ENCODE results near the gene TLE1. TPM values are rescaled to one million over a fixed set of nuclear protein-coding genes. Genes with fewer than 3 reads are reported as not detected.

TLE1 gene
- total RNA-seq, 1 experiment from 2014 or later = 79.3 TPM

DNA sequence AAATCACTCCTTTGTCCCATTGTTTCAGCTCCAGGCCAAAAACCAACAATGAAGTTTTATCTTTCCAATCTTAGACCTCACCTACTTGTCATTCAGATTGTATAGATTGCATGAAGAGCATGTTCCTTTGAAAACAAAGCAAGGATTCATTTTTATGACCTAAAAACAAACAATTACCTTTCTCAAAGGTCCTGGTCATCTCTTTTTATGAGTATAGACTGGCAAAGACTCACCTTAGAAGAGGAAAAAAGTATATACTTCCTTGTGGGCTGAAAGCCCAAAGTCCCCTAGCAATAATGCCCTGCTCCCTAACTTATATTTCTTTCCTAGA lies 28.4 kb upstream of the TLE1 start:
- no peak overlapping the region for H2BK5ac ChIP-seq (ENCODE audit: insufficient read length, low read length)
- H3K36me3 Mint-ChIP-seq (ENCODE audit: insufficient read depth in 1 of 3, low read depth in 3 of 3) = no peaks in the 10 kb centered on the region; a peak in 1 of 7 replicates
- no peaks in the 10 kb centered on the region for H3K9me3 Mint-ChIP-seq
- no peaks in the 10 kb centered on the region for H3K27me3 ChIP-seq (ENCODE audit: insufficient read depth, low read length)
- H2BK15ac ChIP-seq (ENCODE audit: low read depth, low read length) = no peak overlapping the region
- no peak overlapping the region for H4K5ac ChIP-seq (ENCODE audit: insufficient read length, low read depth, low read length)
- no peaks in the 10 kb centered on the region for H3K79me2 ChIP-seq (ENCODE audit: insufficient read depth, low read length)
- H2BK20ac ChIP-seq (ENCODE audit: low read depth, low read length, poor library complexity, severe bottlenecking) = no peak overlapping the region
- no peak overlapping the region for H3K23ac ChIP-seq (ENCODE audit: insufficient read length, low read depth, low read length)
- H4K20me1 ChIP-seq (ENCODE audit: control insufficient read depth, insufficient read depth, insufficient read length) = no peaks in the 10 kb centered on the region
- H3K4ac ChIP-seq (ENCODE audit: low read depth, low read length) = no peak overlapping the region
- H3K9me3 ChIP-seq (ENCODE audit: control insufficient read depth, low read depth, low read length) = no peaks in the 10 kb centered on the region
- H4K8ac ChIP-seq (replicated peaks; ENCODE audit: insufficient read length, low read depth, low read length) = no peak overlapping the region
- no peak overlapping the region for H3K56ac ChIP-seq (ENCODE audit: insufficient read length, low read depth, low read length)
- no peak overlapping the region for H3K9ac ChIP-seq (ENCODE audit: extremely low read depth, insufficient read length, low read length)
- H3K4me1 ChIP-seq (ENCODE audit: insufficient read depth, low read length) = peaks cover 2% of the 10 kb centered on the region
- no peak overlapping the region for H2BK120ac ChIP-seq (ENCODE audit: low read depth, low read length, poor library complexity, severe bottlenecking)
- H3K23me2 ChIP-seq (ENCODE audit: insufficient read length, low read depth, low read length, poor library complexity, severe bottlenecking) = no peaks in the 10 kb centered on the region
- H2AFZ ChIP-seq (ENCODE audit: low read length) = no peak overlapping the region
- peaks cover 29 to 34% of the 10 kb centered on the region in 2 experiments for H3K4me1 Mint-ChIP-seq
- no peak overlapping the region for H2BK12ac ChIP-seq (ENCODE audit: insufficient read length, low read depth, low read length)
- peak overlapping the region in 2 of 3 experiments; percentile 48 to 98; a peak in 4 of 7 replicates for H3K27ac Mint-ChIP-seq
- no peak overlapping the region for H3K27ac ChIP-seq (ENCODE audit: insufficient read length, low read depth, low read length)
- no peaks in the 10 kb centered on the region for H3K79me1 ChIP-seq (ENCODE audit: insufficient read depth, low read depth, low read length, poor library complexity, severe bottlenecking)
- no peak for DNase-seq
- TF ChIP-seq, protein P1, sequence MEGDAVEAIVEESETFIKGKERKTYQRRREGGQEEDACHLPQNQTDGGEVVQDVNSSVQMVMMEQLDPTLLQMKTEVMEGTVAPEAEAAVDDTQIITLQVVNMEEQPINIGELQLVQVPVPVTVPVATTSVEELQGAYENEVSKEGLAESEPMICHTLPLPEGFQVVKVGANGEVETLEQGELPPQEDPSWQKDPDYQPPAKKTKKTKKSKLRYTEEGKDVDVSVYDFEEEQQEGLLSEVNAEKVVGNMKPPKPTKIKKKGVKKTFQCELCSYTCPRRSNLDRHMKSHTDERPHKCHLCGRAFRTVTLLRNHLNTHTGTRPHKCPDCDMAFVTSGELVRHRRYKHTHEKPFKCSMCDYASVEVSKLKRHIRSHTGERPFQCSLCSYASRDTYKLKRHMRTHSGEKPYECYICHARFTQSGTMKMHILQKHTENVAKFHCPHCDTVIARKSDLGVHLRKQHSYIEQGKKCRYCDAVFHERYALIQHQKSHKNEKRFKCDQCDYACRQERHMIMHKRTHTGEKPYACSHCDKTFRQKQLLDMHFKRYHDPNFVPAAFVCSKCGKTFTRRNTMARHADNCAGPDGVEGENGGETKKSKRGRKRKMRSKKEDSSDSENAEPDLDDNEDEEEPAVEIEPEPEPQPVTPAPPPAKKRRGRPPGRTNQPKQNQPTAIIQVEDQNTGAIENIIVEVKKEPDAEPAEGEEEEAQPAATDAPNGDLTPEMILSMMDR (conservative IDR thresholded peaks at IDR 0.05) = no peak
- no peak overlapping the region for H3K18ac ChIP-seq (ENCODE audit: insufficient read length, low read depth, low read length)
- H4K91ac ChIP-seq (ENCODE audit: insufficient read length, low read depth, low read length) = no peak overlapping the region
- H3K4me2 ChIP-seq (ENCODE audit: insufficient read depth, insufficient read length, low read length) = no peak overlapping the region
- peaks cover 4% of the 10 kb centered on the region for H3K27me3 Mint-ChIP-seq (ENCODE audit: low read depth)
- H3K14ac ChIP-seq (ENCODE audit: insufficient read depth, low read length) = no peak overlapping the region
- H2AK5ac ChIP-seq (ENCODE audit: insufficient read length, low read length) = no peak overlapping the region
- H3T11ph ChIP-seq (ENCODE audit: low read length) = no peak overlapping the region
- H3K4me3 Mint-ChIP-seq = peak overlapping the region in 1 of 2 experiments; percentile 41; a peak in 2 of 5 replicates
